H9 (cell line): ENCODE results near the gene STIM2. TPM values are rescaled to one million over a fixed set of nuclear protein-coding genes. Genes with fewer than 3 reads are reported as not detected.

ENCODE experiments used
- DNase-seq: peaks from one replicate; pipeline ENCODE4 v3.0.0-alpha.2; 2017
- H2AFZ ChIP-seq: one replicate; pipeline ENCODE4 v1.6.1; 2013; ENCODE audit warnings: mild to moderate bottlenecking, low read length, control low read depth, moderate library complexity
- H2AK5ac ChIP-seq: 2 replicates; pipeline ENCODE4 v1.6.1; 2013; ENCODE audit warnings: low read length, control low read depth, mixed read lengths; ENCODE audit not compliant: insufficient read length
- H2BK120ac ChIP-seq: one replicate; pipeline ENCODE4 v1.6.1; 2013; ENCODE audit warnings: low read depth, mild to moderate bottlenecking, low read length, control low read depth, inconsistent platforms; ENCODE audit not compliant: poor library complexity, severe bottlenecking
- H2BK12ac ChIP-seq: 2 replicates; pipeline ENCODE4 v1.6.1; 2013; ENCODE audit warnings: low read length, control low read depth, mixed read lengths, low read depth; ENCODE audit not compliant: insufficient read length
- H2BK15ac ChIP-seq: 2 replicates; pipeline ENCODE4 v1.6.1; 2013; ENCODE audit warnings: low read depth, low read length, control low read depth
- H2BK20ac ChIP-seq: one replicate; pipeline ENCODE4 v1.6.1; 2013; ENCODE audit warnings: low read depth, mild to moderate bottlenecking, low read length, control low read depth, inconsistent platforms; ENCODE audit not compliant: poor library complexity, severe bottlenecking
- H2BK5ac ChIP-seq: 2 replicates; pipeline ENCODE4 v1.6.1; 2013; ENCODE audit warnings: low read length, control low read depth, mixed read lengths; ENCODE audit not compliant: insufficient read length
- H3K14ac ChIP-seq: 2 replicates; pipeline ENCODE4 v1.6.1; 2013; ENCODE audit warnings: low read length, control low read depth; ENCODE audit not compliant: insufficient read depth
- H3K18ac ChIP-seq: 2 replicates; pipeline ENCODE4 v1.6.1; 2013; ENCODE audit warnings: low read depth, mild to moderate bottlenecking, mixed read lengths, low read length, control low read depth; ENCODE audit not compliant: insufficient read length
- H3K23ac ChIP-seq: 2 replicates; pipeline ENCODE4 v1.6.1; 2013; ENCODE audit warnings: low read length, control low read depth, mixed read lengths, low read depth; ENCODE audit not compliant: insufficient read length
- H3K23me2 ChIP-seq: 2 replicates; pipeline ENCODE4 v1.6.1; 2013; ENCODE audit warnings: low read depth, mild to moderate bottlenecking, mixed read lengths, low read length, control low read depth; ENCODE audit not compliant: insufficient read length, poor library complexity, severe bottlenecking
- H3K27ac ChIP-seq: 2 replicates; pipeline ENCODE4 v1.5.1; 2013; ENCODE audit warnings: low read length, control low read depth, mixed read lengths, low read depth; ENCODE audit not compliant: insufficient read length
- H3K27me3 ChIP-seq: 2 replicates; pipeline ENCODE4 v1.6.1; 2013; ENCODE audit warnings: low read length, control low read depth, inconsistent platforms; ENCODE audit not compliant: insufficient read depth
- H3K4ac ChIP-seq: 2 replicates; pipeline ENCODE4 v1.6.1; 2013; ENCODE audit warnings: low read depth, mild to moderate bottlenecking, control low read depth, inconsistent platforms, low read length, moderate library complexity
- H3K4me1 ChIP-seq: 2 replicates; pipeline ENCODE4 v1.6.1; 2013; ENCODE audit warnings: low read length, control low read depth, inconsistent platforms; ENCODE audit not compliant: insufficient read depth
- H3K4me2 ChIP-seq: 2 replicates; pipeline ENCODE4 v1.6.1; 2013; ENCODE audit warnings: low read length, control low read depth, mixed read lengths; ENCODE audit not compliant: insufficient read length, insufficient read depth
- H3K56ac ChIP-seq: 2 replicates; pipeline ENCODE4 v1.6.1; 2013; ENCODE audit warnings: low read depth, mild to moderate bottlenecking, mixed read lengths, low read length, control low read depth; ENCODE audit not compliant: insufficient read length
- H3K79me1 ChIP-seq: 2 replicates; pipeline ENCODE4 v1.6.1; 2013; ENCODE audit warnings: low read depth, mild to moderate bottlenecking, moderate library complexity, low read length, control low read depth, inconsistent platforms; ENCODE audit not compliant: insufficient read depth, poor library complexity, severe bottlenecking
- H3K79me2 ChIP-seq: 2 replicates; pipeline ENCODE4 v1.6.1; 2013; ENCODE audit warnings: low read length, control low read depth, inconsistent platforms; ENCODE audit not compliant: insufficient read depth
- H3K9ac ChIP-seq: 2 replicates; pipeline ENCODE4 v1.6.1; 2013; ENCODE audit warnings: low read length, control low read depth, mixed read lengths; ENCODE audit not compliant: insufficient read length; ENCODE audit errors: extremely low read depth
- H3K9me3 ChIP-seq: one replicate; pipeline ENCODE4 v1.6.1; 2013; ENCODE audit warnings: low read depth, low read length, inconsistent platforms; ENCODE audit not compliant: control insufficient read depth
- H3T11ph ChIP-seq: one replicate; pipeline ENCODE4 v1.6.1; 2013; ENCODE audit warnings: mild to moderate bottlenecking, low read length, control low read depth, inconsistent platforms
- H4K20me1 ChIP-seq: one replicate; pipeline ENCODE4 v1.6.1; 2013; ENCODE audit not compliant: control insufficient read depth, insufficient read length, insufficient read depth
- H4K5ac ChIP-seq: 2 replicates; pipeline ENCODE4 v1.6.1; 2013; ENCODE audit warnings: low read depth, mild to moderate bottlenecking, mixed read lengths, low read length, control low read depth; ENCODE audit not compliant: insufficient read length
- H4K8ac ChIP-seq: replicated peaks from 2 replicates; pipeline ENCODE4 v1.6.1; 2013; ENCODE audit warnings: low read length, control low read depth, mixed read lengths, low read depth; ENCODE audit not compliant: insufficient read length
- H4K91ac ChIP-seq: 2 replicates; pipeline ENCODE4 v1.6.1; 2013; ENCODE audit warnings: low read depth, mild to moderate bottlenecking, moderate library complexity, mixed read lengths, low read length, control low read depth; ENCODE audit not compliant: insufficient read length
- H3K27ac Mint-ChIP-seq, 3 experiments: 2 replicates in 2 of 3; 3 replicates in 1 of 3; pipeline ENCODE4 v1.8.0; 2020 to 2021; ENCODE audit warnings: mixed read lengths in 3 of 3, mild to moderate bottlenecking in 1 of 3, moderate library complexity in 1 of 3
- H3K27me3 Mint-ChIP-seq: 2 replicates; pipeline ENCODE4 v1.8.0; 2021; ENCODE audit warnings: low read depth, mild to moderate bottlenecking, moderate library complexity, mixed read lengths
- H3K36me3 Mint-ChIP-seq, 3 experiments: 2 replicates in 2 of 3; 3 replicates in 1 of 3; pipeline ENCODE4 v1.8.0; 2020 to 2021; ENCODE audit warnings: low read depth in 3 of 3, mixed read lengths in 3 of 3; ENCODE audit not compliant: insufficient read depth in 1 of 3
- H3K4me1 Mint-ChIP-seq, 2 experiments: 2 replicates each; pipeline ENCODE4 v1.8.0; 2020; ENCODE audit warnings: mixed read lengths in 2 of 2
- H3K4me3 Mint-ChIP-seq, 2 experiments: 2 replicates in 1 of 2; 3 replicates in 1 of 2; pipeline ENCODE4 v1.8.0; 2020 to 2021; ENCODE audit warnings: mild to moderate bottlenecking in 2 of 2, mixed read lengths in 2 of 2, moderate library complexity in 1 of 2
- H3K9me3 Mint-ChIP-seq, 2 experiments: 2 replicates in 1 of 2; 3 replicates in 1 of 2; pipeline ENCODE4 v1.8.0; 2020; ENCODE audit warnings: mild to moderate bottlenecking in 2 of 2, mixed read lengths in 2 of 2, moderate library complexity in 1 of 2
- WGBS: extraction: QIAGEN DNeasy Blood & Tissue Kit; methylation state at CpG from one replicate; pipeline ENCODE4 v1.1.7; 2013; ENCODE audit warnings: missing lambda C conversion rate, low lambda C conversion rate, mixed read lengths; ENCODE audit not compliant: insufficient read length; ENCODE audit errors: extremely low coverage; 5-methylcytosine and 5-hydroxymethylcytosine counted together
- total RNA-seq: library from RNA; stranded (reverse); gene quantifications from 2 replicates; pipeline ENCODE4 v1.2.1, GENCODE V29; 2021
- TF ChIP-seq, protein P1 (sequence below): fragments of 200-600 bp; sonication (generic); conservative IDR thresholded peaks from 3 replicates; pipeline ENCODE4 v1.8.0; 2021; ENCODE audit warnings: antibody characterized with exemption, mild to moderate bottlenecking

The STIM2 gene
- total RNA-seq, 1 experiment from 2014 or later, result 26.2 TPM

DNA sequence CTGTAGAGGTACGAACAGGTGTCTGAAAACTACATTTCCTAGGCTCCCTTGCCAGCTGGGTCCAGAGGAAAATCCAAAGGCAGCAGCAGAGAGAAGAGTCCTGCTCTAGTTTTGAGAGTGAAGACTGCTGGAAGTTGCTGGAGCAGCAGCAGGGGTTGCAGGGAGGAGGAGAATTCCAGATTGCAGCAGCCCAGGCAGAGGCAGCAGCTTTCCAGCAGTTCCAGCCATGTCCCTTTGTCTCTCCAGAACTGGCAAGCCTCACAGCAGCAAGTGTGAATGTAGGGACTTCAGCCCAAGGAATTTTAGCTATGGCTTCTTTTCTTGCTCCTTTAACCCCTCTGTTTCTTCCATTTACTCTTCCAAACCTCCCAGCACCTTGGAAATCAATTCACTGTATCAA is 24.1 kb upstream of the STIM2 start:
- Histone ChIP-seq H4K5ac (no peak overlapping the region), H3K14ac (no peak overlapping the region), H4K8ac (no peak overlapping the region), H2BK20ac (no peak overlapping the region), H3K9ac (no peak overlapping the region), H3K18ac (no peak overlapping the region), H4K91ac (no peak overlapping the region), H3K23ac (no peak overlapping the region), H3K4me1 (no peaks in the 10 kb centered on the region; the same call in 1 of the 2 replicates), H3K79me2 (no peaks in the 10 kb centered on the region), H3K56ac (no peak overlapping the region), H3K9me3 (no peaks in the 10 kb centered on the region), H3T11ph (no peak overlapping the region), H4K20me1 (no peaks in the 10 kb centered on the region), H3K23me2 (no peaks in the 10 kb centered on the region), H2BK12ac (no peak overlapping the region), H3K4ac (no peak overlapping the region), H3K27ac (no peak overlapping the region), H3K27me3 (no peaks in the 10 kb centered on the region), H2BK15ac (no peak overlapping the region), H2AFZ (no peak overlapping the region), H3K4me2 (no peak overlapping the region), H3K79me1 (no peaks in the 10 kb centered on the region), H2AK5ac (no peak overlapping the region), H2BK120ac (no peak overlapping the region), H2BK5ac (no peak overlapping the region)
- H3K27me3 Mint-ChIP-seq, result no peaks in the 10 kb centered on the region
- H3K36me3 Mint-ChIP-seq, result no peaks in the 10 kb centered on the region
- no peak overlapping the region for H3K4me3 Mint-ChIP-seq
- WGBS, result no CpG with 5 or more reads among the region's 1 CpG
- H3K9me3 Mint-ChIP-seq, result no peaks in the 10 kb centered on the region
- H3K27ac Mint-ChIP-seq, result no peak overlapping the region
- no peak for DNase-seq
- TF ChIP-seq, protein P1, sequence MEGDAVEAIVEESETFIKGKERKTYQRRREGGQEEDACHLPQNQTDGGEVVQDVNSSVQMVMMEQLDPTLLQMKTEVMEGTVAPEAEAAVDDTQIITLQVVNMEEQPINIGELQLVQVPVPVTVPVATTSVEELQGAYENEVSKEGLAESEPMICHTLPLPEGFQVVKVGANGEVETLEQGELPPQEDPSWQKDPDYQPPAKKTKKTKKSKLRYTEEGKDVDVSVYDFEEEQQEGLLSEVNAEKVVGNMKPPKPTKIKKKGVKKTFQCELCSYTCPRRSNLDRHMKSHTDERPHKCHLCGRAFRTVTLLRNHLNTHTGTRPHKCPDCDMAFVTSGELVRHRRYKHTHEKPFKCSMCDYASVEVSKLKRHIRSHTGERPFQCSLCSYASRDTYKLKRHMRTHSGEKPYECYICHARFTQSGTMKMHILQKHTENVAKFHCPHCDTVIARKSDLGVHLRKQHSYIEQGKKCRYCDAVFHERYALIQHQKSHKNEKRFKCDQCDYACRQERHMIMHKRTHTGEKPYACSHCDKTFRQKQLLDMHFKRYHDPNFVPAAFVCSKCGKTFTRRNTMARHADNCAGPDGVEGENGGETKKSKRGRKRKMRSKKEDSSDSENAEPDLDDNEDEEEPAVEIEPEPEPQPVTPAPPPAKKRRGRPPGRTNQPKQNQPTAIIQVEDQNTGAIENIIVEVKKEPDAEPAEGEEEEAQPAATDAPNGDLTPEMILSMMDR, result no peak
- peaks cover 10 to 13% of the 10 kb centered on the region in 2 experiments; a peak in 3 of 4 replicates for H3K4me1 Mint-ChIP-seq
